ENCODE results near the gene TRIM64.
"Not testable (repeated sequence)": the region's sequence is repeated elsewhere in the genome, so short reads cannot be mapped to it uniquely, and the experiment has no call there.

The TRIM64 gene, protein sequence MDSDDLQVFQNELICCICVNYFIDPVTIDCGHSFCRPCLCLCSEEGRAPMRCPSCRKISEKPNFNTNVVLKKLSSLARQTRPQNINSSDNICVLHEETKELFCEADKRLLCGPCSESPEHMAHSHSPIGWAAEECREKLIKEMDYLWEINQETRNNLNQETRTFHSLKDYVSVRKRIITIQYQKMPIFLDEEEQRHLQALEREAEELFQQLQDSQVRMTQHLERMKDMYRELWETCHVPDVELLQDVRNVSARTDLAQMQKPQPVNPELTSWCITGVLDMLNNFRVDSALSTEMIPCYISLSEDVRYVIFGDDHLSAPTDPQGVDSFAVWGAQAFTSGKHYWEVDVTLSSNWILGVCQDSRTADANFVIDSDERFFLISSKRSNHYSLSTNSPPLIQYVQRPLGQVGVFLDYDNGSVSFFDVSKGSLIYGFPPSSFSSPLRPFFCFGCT
- total RNA-seq: 0 reads per million in 2 donors

DNA sequence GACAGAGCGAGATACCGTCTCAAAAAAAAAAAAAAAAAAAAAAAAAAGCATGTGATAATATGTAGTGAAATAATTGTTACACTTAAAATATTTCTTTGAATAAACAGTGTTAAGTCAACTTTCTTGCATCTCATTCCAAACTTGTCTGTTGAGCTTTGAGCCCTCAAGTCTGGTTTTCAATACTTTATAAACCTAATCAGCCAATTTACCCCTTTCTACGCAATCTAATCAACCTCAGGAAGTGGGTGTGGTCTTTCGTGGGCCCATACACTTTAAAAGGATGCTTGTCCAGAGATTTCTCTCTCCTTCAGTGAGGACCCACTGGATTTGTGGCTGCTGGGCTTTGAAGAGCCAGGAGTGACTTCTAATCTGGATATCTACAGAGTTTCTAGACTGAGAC lies at the start of gene TRIM64:
TRIM64 (plus strand) TSS at position 301 of the 400 bp plus-strand sequence. CDS start 2,467 bp downstream, outside the sequence.
- DNase-seq: not testable (repeated sequence)

DNA sequence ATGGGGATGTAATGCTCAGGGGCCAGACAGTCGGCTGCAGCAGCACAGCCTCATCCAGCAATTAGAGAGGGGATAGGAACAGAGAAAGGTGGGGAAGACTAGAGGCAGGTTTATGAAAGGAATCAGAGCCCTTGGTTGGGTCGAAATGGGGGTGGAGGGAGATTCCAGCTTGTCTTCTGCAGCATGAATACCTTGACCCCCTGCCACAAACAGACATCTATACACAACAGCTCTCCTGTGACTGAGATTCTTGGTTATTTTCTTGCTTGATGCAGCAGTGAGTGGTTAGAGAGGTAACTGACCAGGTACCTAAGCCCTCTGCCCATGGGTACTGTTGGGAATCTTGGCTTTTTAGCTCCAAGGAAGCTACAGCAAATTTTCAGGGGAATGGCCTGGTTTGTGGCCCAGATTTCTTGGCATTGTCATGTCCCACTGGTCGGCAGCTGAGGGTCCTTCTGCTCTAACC lies 43.6 kb upstream of the TRIM64 start, which contains the start of gene TRIM49D1:
TRIM49D1 (minus strand) TSS at position 51 of the 466 bp plus-strand sequence. CDS start 4,535 bp downstream, outside the sequence.
- no peak for DNase-seq

DNA sequence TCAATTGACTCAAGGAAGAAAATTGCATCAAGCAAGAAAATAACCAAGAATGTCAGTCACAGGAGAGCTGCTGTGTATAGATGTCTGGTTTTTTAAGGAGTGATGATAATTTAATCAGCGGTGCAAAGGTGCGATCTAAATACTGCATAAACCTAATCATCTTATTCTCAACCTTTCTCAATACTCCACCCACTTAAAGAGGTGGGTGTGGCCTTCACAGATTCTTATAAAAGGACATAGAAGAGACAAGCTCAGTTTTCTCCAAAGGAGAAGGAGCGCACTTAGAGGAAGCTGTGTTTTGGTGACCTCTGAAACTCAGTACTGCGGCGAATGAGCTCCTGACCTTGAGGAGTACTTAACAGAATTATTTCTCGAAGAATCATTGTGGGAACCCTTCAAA lies 42.1 kb upstream of the TRIM64 start, which contains the start of gene TRIM49D2:
TRIM49D2 (plus strand) TSS at position 301 of the 400 bp plus-strand sequence. CDS start 2,698 bp downstream, outside the sequence.
- not testable (repeated sequence) for DNase-seq

DNA sequence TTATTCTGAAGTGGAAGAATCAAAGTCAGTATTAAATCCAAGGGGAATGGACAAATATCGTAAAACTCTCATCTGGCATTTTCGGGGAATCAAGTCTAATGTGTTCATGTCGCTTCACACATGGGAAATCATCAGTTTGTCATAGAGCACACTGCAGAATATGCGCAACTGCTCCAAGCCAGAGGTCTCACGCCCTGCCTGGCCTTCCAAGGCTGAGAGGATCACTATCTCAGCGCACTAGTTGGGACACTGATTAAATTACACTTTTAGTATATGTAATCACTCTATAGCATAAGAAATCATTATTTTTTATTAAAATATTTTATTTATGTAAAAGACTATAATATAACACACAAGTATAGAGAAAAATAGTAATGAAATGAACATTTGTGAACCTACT lies 5.0 kb upstream of the TRIM64 start:
- DNase-seq: not testable (repeated sequence)
